GM21390 (cell line): ENCODE data around the gene PRICKLE2.
A peak's percentile ranks its signal among the peaks of the same experiment; 100 is the strongest.

Source experiments
- ATAC-seq: cut with Tn5 transposase; IDR thresholded peaks from one replicate; pipeline ENCODE4 v1.9.1; 2021; ENCODE audit not compliant: unreplicated experiment

The PRICKLE2 gene, protein sequence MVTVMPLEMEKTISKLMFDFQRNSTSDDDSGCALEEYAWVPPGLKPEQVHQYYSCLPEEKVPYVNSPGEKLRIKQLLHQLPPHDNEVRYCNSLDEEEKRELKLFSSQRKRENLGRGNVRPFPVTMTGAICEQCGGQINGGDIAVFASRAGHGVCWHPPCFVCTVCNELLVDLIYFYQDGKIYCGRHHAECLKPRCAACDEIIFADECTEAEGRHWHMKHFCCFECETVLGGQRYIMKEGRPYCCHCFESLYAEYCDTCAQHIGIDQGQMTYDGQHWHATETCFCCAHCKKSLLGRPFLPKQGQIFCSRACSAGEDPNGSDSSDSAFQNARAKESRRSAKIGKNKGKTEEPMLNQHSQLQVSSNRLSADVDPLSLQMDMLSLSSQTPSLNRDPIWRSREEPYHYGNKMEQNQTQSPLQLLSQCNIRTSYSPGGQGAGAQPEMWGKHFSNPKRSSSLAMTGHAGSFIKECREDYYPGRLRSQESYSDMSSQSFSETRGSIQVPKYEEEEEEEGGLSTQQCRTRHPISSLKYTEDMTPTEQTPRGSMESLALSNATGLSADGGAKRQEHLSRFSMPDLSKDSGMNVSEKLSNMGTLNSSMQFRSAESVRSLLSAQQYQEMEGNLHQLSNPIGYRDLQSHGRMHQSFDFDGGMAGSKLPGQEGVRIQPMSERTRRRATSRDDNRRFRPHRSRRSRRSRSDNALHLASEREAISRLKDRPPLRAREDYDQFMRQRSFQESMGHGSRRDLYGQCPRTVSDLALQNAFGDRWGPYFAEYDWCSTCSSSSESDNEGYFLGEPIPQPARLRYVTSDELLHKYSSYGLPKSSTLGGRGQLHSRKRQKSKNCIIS

DNA sequence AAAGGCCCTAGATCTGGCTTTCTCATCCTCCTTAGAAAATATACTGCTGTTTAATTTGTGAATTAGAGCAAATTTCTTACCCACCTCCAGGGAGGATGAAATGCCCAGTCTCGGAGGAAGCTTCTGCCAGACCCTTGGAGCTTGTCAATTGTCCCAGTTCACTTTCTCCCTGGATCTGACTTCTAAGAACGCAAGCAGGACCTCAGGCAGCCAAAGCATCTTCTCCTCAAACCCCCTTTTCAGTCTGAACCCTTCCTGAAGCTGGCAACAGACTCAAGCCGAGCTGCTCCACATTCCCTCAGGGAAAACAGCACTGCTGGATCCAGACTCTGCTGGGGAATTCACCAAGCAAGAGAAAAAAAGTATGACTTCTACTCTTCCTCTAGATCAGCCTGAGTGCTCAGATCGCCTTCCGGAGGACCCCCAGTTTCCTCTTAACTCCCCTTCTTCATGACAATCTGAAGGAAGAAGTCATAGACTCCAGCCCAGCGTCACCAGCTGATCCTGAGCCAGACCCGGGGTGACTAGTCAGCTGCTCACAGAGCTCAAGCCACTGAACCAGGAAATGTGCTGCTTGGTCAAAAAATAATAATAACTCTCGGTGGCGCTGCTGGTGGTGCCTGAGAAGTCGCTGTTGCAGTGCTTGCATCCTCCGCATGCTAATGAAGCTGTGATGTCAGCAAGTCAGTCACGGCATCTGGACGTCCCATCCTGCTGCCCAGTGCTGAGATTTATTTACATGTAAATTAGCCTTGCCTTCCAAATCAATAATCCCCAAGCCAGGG lies at the start of gene PRICKLE2:
Gene PRICKLE2, minus strand, starts transcription at position 641 of the 785 bp plus-strand sequence. CDS start 26,539 bp downstream, outside the sequence.
- ATAC-seq: peak; percentile 93

DNA sequence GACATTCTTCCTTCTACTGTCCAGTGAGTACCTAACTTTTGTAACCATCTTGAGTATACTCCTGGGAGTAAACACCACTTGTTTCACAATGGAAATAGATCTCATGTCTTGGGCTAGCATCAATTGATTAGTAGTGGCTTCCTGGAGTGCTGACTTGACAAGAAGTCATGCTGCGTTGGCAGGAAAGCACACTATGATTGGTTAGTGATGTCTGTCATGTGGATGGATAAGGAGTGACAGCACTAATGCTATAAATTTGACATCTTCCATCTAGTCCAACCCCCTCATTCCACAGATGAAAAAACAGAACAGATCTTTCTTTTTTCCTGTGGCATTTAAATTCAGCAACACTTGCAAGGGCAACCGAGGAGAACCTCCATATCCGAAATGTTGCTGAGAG lies 47.6 kb upstream of the PRICKLE2 start:
- no peak for ATAC-seq

DNA sequence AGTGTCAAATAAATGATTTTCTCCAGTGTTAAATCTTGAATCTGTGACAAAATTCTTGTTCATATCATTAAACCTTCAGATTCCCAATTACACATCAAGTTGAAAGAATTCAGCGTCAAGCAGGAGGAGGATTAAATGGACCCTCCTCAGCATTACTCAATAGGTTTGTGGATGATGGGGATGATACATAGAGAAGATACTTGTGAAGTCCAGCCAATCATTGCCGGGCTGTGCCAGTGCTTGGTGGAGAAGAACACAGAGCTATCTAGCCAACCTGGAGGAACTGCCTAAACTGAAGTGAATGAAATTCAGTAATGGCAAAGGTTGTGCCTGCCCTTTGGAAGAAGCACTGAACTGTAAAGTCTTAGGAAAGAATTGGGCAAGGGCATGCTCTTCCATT lies 47.0 kb upstream of the PRICKLE2 start:
- no peak for ATAC-seq

DNA sequence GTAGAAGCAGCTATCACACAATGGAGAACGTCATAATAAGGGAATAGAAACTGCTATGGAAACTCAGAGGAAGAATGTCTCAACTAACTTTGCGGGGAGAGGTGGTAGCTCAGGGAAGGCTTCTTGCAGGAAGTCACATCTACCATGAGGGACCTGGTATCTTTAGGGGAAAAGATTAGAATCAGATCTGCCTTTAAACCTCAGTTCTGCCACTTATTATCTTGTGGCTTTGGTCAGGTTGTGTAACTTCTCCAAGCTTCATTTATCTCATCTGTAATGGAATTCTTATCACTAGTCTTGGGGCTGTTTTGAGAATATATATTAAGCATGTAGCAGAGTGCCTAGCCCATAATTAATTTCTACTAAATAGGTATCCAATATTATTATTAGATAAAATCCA lies 46.4 kb upstream of the PRICKLE2 start:
- ATAC-seq: no peak

DNA sequence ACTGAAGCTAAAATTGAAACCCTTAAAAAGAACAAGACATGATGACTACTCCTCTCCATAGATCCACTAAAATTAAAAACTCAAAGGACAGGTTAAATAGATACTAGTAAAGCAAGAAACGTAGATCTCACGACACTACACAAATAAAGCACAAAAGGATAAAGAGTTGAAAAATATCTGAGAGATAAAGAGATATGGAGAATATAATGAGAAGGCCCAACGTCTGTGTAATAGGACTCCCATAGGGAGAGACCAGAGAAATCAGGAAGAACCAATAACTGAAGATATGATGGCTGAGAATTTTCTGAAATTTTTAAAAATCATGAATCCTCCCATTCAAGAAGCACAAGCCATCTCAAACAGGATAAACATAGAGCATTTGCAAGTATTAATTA lies 45.6 kb upstream of the PRICKLE2 start:
- ATAC-seq: no peak

DNA sequence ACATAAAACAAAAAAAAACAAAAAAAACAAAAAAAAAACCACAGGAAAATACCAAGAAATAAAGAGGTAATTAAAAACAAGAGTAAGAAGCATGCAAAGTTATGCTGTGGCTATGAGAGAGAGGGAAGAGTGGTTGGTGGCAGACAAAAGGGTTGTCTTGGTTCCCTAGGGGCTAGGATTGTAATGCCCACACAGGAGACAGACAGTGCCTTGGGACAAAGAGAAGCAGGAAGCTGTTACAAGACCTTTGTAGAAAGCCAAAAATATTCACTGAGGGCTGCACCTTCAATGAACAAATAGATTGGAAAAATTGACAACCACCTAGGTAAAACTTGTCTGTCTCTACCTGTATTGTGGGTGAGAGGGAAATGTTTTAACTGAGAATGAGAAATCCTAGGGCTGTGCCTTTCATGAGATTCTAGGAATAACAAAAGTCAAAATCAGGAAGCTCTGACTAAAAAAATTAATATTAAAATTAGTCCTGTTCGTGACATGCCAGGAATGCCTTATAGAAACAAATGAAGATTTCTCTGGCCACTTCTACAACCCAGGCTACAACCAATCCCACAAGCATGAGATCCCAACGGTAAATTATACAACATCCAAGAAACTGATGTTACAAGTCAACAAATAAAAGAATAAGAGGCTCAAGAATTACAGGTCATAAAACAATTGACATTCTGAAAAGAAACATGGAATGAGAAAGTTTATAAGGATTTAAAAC lies 45.0 kb upstream of the PRICKLE2 start:
- ATAC-seq: no peak

DNA sequence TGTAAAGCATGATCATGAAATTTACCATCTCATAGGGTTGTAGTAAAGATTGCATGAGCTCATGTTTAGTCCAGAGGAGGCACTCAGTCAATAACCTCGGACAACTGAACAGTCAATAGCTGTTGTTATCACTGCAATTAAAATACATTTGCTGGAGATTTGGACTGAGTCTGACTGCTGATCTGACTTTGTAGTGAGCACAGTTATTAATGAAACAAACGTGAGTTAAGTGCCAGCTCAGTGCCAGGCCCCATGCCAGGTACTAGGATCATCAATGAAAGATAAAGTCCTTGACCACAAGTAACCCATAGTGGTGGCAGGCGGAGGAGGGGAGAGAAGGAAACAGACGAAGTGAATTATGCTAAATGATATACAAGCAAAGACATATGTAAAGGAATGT lies 43.7 kb upstream of the PRICKLE2 start:
- no peak for ATAC-seq

DNA sequence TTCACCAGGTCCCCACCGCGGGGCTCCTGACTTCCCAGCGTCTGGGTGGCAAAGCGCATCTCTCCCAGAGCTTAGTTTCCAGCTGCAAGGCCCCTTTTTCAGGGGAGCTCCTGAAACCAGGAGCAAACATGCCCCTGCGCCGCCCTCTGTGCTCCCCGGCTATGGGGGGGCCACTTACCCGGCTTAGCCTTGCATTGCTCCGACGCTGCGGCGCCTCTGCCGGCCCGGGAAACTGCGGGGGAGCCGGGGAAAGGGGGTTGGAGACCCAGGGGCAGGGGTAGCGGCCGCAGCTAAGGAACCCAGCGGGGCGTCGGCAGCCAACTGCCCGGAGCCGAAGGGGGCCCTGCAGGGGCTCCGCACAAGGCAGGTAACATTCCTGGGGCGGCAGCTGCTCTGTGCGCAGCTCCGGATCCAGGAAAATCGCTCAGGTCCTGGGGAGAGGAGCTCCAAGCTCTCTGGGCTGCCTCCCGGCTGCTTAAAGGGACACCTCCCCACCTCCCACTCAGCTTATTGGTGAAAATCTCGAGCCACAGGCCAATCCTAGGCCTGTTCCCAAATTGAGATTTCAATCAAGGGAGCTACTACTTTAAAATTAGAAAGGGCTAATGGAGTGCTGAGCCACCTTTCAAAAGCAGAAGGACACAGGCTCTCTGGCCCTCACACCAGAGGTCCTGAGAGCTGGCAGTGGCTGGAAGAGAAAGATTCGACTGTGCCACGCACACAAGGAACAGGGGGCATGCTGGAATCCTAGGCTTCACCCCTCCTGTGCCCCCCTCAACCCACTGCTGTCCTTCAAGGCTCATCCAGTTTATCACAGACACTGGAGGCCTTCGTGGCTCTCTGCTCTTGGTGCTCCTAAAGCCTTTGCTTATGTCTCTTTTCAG lies 42.7 kb upstream of the PRICKLE2 start:
- no peak for ATAC-seq

DNA sequence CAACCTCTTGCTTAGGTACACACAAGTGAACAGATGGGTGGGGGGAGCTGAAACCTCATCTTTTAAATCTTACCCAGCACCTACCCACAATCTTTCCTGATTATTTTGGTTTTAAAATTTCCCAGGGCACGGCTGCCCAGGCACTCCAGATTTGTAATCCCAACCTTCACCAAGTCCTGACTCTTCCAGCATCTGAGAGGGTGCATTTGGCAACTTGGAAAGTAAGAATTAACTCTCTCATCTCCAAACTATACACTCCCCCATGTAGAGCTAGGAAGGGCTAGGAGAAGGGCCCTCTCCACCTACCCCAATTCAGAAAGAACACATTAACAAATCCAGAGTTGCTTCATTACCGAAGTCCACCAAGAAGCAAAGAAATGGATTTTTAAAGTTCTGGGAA lies 41.7 kb upstream of the PRICKLE2 start:
- no peak for ATAC-seq

DNA sequence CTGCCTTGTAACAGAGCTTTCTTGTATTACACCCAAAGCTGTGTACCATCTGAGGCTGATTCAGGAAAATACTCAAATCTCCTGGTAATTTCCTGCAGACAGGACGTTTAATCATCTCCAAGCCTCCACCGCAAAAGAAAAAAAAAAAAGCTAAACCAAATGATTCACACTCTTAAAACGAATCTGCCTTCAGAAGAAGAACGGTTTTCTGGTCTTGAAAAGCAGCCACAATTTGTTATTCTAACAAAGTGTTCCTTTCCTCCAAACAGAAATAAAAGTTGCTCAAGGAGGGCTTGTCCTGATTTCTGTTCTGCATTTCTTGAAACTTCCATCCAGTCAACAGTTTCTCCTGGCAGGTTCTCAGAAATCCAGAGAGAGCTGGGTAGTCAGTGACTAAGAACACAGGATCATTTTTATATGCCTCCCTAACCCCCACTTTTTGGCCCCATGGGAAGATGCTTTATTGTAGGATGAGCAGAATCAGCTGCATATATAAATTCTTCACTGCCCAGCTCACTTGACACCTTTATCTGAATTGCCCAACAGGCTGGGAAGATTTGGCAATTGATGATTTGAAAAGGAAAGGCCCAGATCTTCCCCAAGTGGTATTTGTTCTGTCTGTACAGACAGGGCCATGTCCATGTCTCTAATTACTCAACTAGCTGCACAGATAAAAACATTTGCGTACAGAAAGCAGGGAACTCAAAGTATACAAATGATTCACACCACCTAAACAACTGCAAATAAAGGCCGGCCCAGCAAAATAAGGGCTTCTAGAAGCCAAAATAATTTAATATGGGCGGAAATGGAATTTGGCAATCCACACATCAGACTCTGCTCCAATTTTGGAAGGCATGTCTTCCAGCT lies 41.0 kb upstream of the PRICKLE2 start:
- no peak for ATAC-seq

DNA sequence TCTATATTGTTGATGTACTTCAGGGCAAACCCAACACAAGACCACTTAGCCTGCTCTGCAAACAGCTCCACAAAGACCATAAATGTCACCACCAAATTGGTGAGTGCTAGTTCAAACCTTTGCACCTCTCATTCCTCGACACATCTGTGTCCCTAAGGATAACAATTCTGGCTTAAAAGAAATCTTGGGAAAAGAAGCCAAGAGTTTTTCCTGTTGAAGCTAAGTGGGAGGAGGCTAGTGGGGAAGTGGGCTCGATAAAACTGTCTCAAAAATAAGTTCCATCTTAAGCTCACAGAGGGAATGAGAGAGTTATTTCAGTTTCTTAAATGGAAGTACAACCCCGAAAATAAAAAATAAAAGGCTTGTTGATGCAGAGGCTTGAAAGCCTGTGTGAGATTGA lies 40.4 kb upstream of the PRICKLE2 start:
- no peak for ATAC-seq

DNA sequence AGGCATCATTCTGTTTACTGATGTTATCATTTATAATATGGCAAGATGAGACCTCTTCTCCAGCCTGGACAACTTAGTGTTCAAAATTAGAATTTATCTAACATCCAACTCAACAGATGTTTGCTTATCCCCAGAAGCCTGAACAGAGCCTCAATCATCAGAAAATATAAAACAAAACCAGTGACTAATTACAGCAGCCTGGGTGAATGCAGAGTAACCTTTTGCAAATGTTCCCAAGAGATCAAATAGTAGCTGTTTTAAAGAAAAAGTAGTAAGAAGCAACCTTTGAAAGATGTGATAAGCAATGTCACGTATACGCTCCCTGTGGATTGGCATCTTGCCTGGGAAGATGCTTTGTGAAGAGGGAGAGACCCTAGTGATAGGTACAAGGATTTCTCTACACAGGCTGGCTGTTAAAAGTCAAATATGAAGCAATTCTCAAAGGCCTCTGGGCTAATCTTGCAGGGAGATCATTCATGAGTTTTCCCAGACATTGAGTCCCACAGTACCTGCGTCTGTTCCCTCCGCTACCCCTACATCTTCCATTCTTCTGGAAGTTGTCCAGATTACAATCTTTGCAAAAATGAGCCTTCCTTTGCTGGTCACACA lies 39.3 kb upstream of the PRICKLE2 start:
- ATAC-seq: no peak

DNA sequence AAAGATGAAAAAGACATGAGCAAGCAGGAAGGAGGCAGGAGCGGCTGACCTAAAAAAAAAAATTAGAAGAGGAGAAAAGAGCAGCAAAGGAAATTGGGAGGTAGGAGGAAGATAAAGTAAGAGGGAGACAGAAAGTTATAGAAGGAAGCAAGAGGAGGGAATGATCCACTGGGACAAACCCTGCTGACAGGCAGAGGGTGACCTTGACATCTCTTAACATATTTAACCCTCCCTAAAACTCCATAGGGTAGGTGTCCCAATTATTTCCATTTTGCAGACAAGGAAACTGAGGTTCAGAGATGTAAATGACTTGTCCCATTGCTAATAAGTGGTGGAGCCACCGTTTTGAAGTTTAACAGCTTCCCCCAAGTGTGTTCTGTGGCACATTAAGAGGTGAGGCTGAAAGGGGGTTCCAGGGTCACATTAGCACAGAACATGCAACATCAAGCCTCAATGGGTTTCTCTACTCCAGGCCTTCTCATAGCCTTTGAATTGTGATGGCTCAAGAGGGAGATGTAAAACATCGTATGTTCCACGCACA lies 37.4 kb upstream of the PRICKLE2 start:
- ATAC-seq: no peak

DNA sequence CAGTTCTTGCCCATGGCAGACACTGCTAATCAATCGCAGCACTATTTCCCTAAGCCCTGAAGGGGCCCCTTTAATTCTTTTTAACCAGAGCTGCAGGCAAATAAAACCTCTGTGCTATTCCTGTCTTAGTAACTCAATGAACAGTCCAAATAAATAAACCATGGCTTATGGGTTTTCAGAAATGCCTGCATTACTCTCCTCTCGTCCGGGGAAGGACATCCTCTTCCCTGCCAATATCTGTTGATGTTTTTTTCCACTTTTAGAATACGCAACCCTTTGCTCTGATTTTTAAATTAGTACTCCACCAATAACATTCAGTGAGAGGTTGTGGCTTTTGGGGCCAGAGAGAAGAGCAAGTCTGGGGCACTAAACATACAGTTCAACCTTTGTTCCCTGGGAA lies 35.2 kb upstream of the PRICKLE2 start:
- ATAC-seq: no peak

DNA sequence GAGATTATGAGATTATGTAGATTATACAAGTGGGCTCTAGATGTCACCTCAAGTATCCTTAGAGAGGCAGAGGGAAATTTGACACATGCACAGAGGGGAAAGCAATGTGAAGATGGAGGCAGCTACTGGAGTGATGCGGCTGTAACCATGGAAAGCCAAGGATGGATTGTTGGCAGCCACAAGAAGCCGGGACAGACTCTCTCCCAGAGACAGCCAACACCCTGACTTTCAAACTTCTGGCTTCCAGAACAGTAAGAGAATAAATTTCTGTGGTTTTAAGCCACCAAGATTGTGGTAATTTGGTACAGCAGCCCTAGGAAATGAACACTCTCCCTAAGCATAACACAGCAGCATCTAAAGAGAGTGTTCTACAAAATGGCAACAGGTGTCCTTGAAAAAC lies 34.4 kb upstream of the PRICKLE2 start:
- no peak for ATAC-seq

DNA sequence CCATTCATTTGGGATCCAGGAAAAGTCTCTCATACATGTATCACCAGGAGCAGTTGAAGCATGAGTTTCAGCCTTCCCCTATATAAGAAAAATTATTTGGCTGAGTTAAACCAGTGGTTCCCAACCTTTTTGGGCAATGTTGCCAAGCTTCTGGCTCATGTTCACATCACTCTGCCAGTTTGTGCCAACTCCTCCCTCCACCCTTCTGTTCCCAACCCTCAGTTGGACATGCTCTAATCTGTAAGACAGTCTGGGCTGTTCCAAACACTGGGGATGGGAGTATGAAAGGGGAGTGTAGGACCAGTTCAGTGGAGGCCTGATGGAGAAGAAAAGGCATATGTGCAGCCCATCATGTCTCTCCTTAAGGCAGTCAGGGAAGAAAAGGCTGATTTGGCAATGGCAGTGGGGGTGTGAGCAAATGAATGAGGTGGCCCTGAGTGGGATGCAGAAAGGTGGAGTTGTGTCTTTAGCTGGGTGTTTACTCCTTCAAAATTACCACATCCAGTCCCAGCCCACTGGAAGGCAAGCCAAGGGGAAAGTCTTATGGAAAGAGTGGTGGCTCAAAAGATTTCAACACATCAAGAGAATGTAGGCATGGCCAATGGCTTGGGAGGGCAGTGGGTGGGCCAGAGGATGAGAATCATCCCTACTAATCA lies 32.0 kb upstream of the PRICKLE2 start:
- ATAC-seq: no peak

DNA sequence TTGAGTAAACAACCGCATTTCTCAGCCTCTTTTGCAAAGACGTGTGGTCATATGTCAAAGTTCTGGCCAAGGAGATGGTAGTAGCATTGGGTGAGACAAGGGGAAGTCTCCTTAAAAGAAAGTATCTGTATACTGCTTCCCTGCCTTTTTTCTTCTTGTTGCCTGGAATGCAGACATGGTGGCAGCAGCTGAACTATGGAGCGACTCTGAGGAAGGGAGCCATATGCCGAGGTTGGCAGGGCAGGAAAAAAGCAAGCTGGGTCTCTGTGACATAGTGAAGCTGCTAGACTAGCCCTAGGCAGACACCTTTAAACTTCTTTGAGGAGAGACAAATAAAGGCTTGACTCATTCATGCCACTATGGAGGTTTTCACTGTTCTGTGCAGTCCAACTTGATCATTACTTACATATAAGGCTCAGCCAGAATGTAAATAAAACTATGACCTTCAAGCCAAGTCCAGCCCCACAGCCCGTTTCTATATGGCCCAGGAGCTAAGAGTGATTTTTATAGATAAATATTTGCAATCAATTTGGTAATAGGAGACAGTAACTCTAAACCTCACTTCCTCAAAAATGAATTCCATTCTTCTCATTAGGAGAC lies 30.6 kb upstream of the PRICKLE2 start:
- no peak for ATAC-seq
